Progenitor cell of endocrine pancreas (in vitro differentiated cells): ENCODE results near the gene DCC. TPM values are rescaled to one million over a fixed set of nuclear protein-coding genes. Genes with fewer than 3 reads are reported as not detected.

Experiments
- DNase-seq: peaks from one replicate; pipeline ENCODE4 v3.0.0; 2021; ENCODE audit warnings: low spot score; ENCODE audit not compliant: unreplicated experiment
- H3K27ac Mint-ChIP-seq: 2 replicates; pipeline ENCODE4 v1.8.0; 2021; ENCODE audit warnings: mild to moderate bottlenecking, moderate library complexity, mixed read lengths
- H3K27me3 Mint-ChIP-seq: 2 replicates; pipeline ENCODE4 v1.8.0; 2021; ENCODE audit warnings: mixed read lengths
- H3K36me3 Mint-ChIP-seq: 2 replicates; pipeline ENCODE4 v1.8.0; 2022; ENCODE audit warnings: mixed read lengths; ENCODE audit not compliant: insufficient read depth
- H3K4me1 Mint-ChIP-seq: 2 replicates; pipeline ENCODE4 v1.8.0; 2021; ENCODE audit warnings: low read depth, mixed read lengths
- H3K4me3 Mint-ChIP-seq: 2 replicates; pipeline ENCODE4 v1.8.0; 2021; ENCODE audit warnings: low read depth, mild to moderate bottlenecking, moderate library complexity, mixed read lengths
- H3K9me3 Mint-ChIP-seq: 2 replicates; pipeline ENCODE4 v1.8.0; 2021; ENCODE audit warnings: low read depth, mixed read lengths
- CTCF ChIP-seq: fragments of 200-600 bp; sonication (generic); IDR thresholded peaks from one replicate; pipeline ENCODE4 v1.5.0; 2021; ENCODE audit warnings: antibody characterized with exemption, mild to moderate bottlenecking; ENCODE audit not compliant: unreplicated experiment
- total RNA-seq: library from RNA; stranded (reverse); gene quantifications from 2 replicates; pipeline ENCODE4 v1.2.1, GENCODE V29; 2021

DCC gene
- total RNA-seq, 1 donor from 2014 or later = 8.4 TPM

- H3K9me3 Mint-ChIP-seq = no peaks in the 10 kb centered on the region
- DNase-seq = no peak
- no peak overlapping the region for H3K4me3 Mint-ChIP-seq
- no peak overlapping the region for H3K27ac Mint-ChIP-seq
- TF ChIP-seq CTCF = no peak
- H3K4me1 Mint-ChIP-seq = no peaks in the 10 kb centered on the region
- peaks cover 9% of the 10 kb centered on the region for H3K27me3 Mint-ChIP-seq
- H3K36me3 Mint-ChIP-seq = no peaks in the 10 kb centered on the region
Observed at GRCh38 chr18:52544086-52544485, 204.1 kb downstream of the DCC start.

- no peak for DNase-seq
- Mint-ChIP-seq H3K27me3 (peaks cover 9% of the 10 kb centered on the region), H3K9me3 (no peaks in the 10 kb centered on the region), H3K27ac (no peak overlapping the region), H3K4me3 (no peak overlapping the region), H3K4me1 (no peaks in the 10 kb centered on the region), H3K36me3 (no peaks in the 10 kb centered on the region)
- no peak for TF ChIP-seq CTCF
Observed at GRCh38 chr18:52546686-52547346, 206.8 kb downstream of the DCC start.

- H3K4me1 Mint-ChIP-seq = peaks cover 3% of the 10 kb centered on the region
- H3K27me3 Mint-ChIP-seq = peaks cover 3% of the 10 kb centered on the region
- H3K27ac Mint-ChIP-seq = no peak overlapping the region
- no peaks in the 10 kb centered on the region for H3K36me3 Mint-ChIP-seq
- TF ChIP-seq CTCF = no peak
- DNase-seq = no peak
- no peak overlapping the region for H3K4me3 Mint-ChIP-seq
- H3K9me3 Mint-ChIP-seq = no peaks in the 10 kb centered on the region
Observed at GRCh38 chr18:52553441-52553840, 213.4 kb downstream of the DCC start.

GRCh38 chr18:52554180-52554579 is 214.2 kb downstream of the DCC start:
- Mint-ChIP-seq H3K36me3 (no peaks in the 10 kb centered on the region), H3K9me3 (no peaks in the 10 kb centered on the region), H3K4me3 (no peak overlapping the region), H3K4me1 (peaks cover 3% of the 10 kb centered on the region), H3K27me3 (peaks cover 3% of the 10 kb centered on the region), H3K27ac (no peak overlapping the region)
- DNase-seq = no peak
- TF ChIP-seq CTCF = no peak

GRCh38 chr18:52567360-52567759 is 227.4 kb downstream of the DCC start:
- H3K4me1 Mint-ChIP-seq = no peaks in the 10 kb centered on the region
- H3K27ac Mint-ChIP-seq = no peak overlapping the region
- H3K27me3 Mint-ChIP-seq = no peaks in the 10 kb centered on the region
- H3K9me3 Mint-ChIP-seq = peaks cover 2% of the 10 kb centered on the region
- no peak for DNase-seq
- H3K4me3 Mint-ChIP-seq = no peak overlapping the region
- no peak for TF ChIP-seq CTCF
- no peaks in the 10 kb centered on the region for H3K36me3 Mint-ChIP-seq
